Epidermal melanocyte (primary cell): ENCODE measurements around the gene INSL3.
"Not testable (repeated sequence)": the region's sequence is repeated elsewhere in the genome, so short reads cannot be mapped to it uniquely, and the experiment has no call there.

Experiments used
- DNase-seq: peaks from one replicate; pipeline ENCODE4 v3.0.0; 2011; ENCODE audit warnings: low spot score; ENCODE audit not compliant: insufficient read length

The INSL3 gene

GRCh38 chr19:17787274-17787913, 33.9 kb downstream of the INSL3 start:
- DNase-seq = no peak

- DNase-seq = peak; percentile 78
These were observed 36.9 kb downstream of the INSL3 start for GRCh38 chr19:17784201-17785008.

- DNase-seq = not testable (repeated sequence)
These were observed 37.6 kb downstream of the INSL3 start for GRCh38 chr19:17783721-17784120.

- DNase-seq = no peak
These were observed 40.5 kb downstream of the INSL3 start for GRCh38 chr19:17780781-17781180.

GRCh38 chr19:17778968-17779929, 42.1 kb downstream of the INSL3 start:
- DNase-seq = no peak

- DNase-seq = no peak
These were observed 42.9 kb downstream of the INSL3 start for GRCh38 chr19:17778251-17778967.

- not testable (repeated sequence) for DNase-seq
These were observed 43.5 kb downstream of the INSL3 start for GRCh38 chr19:17777840-17778239.

- DNase-seq = no peak
These were observed 45.1 kb downstream of the INSL3 start for GRCh38 chr19:17775991-17776803.

- DNase-seq = no peak
These were observed 45.9 kb downstream of the INSL3 start for GRCh38 chr19:17775245-17775927.

- DNase-seq = no peak
These were observed 49.1 kb downstream of the INSL3 start for GRCh38 chr19:17772172-17772571.

GRCh38 chr19:17770613-17771012, 50.7 kb downstream of the INSL3 start:
- no peak for DNase-seq

- DNase-seq = no peak
These were observed 53.8 kb downstream of the INSL3 start for GRCh38 chr19:17767559-17767958.

GRCh38 chr19:17766543-17767131, 54.7 kb downstream of the INSL3 start:
- DNase-seq = no peak
